ENCODE measurements around the gene TEX14.

Gene TEX14

GRCh38 chr17:58730937-58731336, 39.1 kb upstream of the TEX14 start:
- H3K4me2 ChIP-seq (ENCODE audit: insufficient read depth, low read length, poor library complexity, severe bottlenecking), result no peak overlapping the region
- H3K36me3 ChIP-seq (replicated peaks in 1 of 2; ENCODE audit: control insufficient read depth in 2 of 2, insufficient read depth in 2 of 2, low read length in 2 of 2), result peaks cover 0 to 18% of the 10 kb centered on the region in 2 donors
- no peak overlapping the region for H2AK5ac ChIP-seq (ENCODE audit: low read depth, low read length)
- no peak overlapping the region for H3K23ac ChIP-seq (ENCODE audit: low read depth, low read length, poor library complexity)
- no peak overlapping the region for H2BK5ac ChIP-seq (ENCODE audit: low read length)
- H4K91ac ChIP-seq (ENCODE audit: low read depth, low read length, poor library complexity), result no peak overlapping the region
- no peak overlapping the region for H3K9ac ChIP-seq (ENCODE audit: low read depth, low read length, poor library complexity)
- no peak overlapping the region for H2BK120ac ChIP-seq (ENCODE audit: low read depth, low read length)
- H2AFZ ChIP-seq (ENCODE audit: low read length), result no peak overlapping the region
- H3K4me1 ChIP-seq (ENCODE audit: control insufficient read depth in 2 of 2, insufficient read depth in 1 of 2, low read depth in 1 of 2, low read length in 2 of 2), result no peaks in the 10 kb centered on the region
- H3K4ac ChIP-seq (ENCODE audit: low read length), result no peak overlapping the region
- DNase-seq (ENCODE audit: low spot score), result no peak
- no peaks in the 10 kb centered on the region for H3K79me1 ChIP-seq (ENCODE audit: low read depth, low read length)
- H3K9me3 ChIP-seq (replicated peaks in 1 of 2; ENCODE audit: control insufficient read depth in 2 of 2, insufficient read depth in 1 of 2, low read depth in 1 of 2, low read length in 2 of 2), result no peaks in the 10 kb centered on the region
- no peak overlapping the region for H3K27ac ChIP-seq (replicated peaks; ENCODE audit: low read length)
- no peak overlapping the region for H4K8ac ChIP-seq (ENCODE audit: low read depth, low read length)
- H3K14ac ChIP-seq (ENCODE audit: low read length), result no peak overlapping the region
- H3K4me3 ChIP-seq (ENCODE audit: low read length in 2 of 2), result no peak overlapping the region
- no peaks in the 10 kb centered on the region for H3K27me3 ChIP-seq (ENCODE audit: control insufficient read depth in 3 of 3, insufficient read depth in 3 of 3, low read depth in 1 of 3, low read length in 3 of 3)
- H2BK12ac ChIP-seq (ENCODE audit: low read length), result no peak overlapping the region
- H2BK15ac ChIP-seq (ENCODE audit: low read length), result no peak overlapping the region
- no peak overlapping the region for H3K18ac ChIP-seq (ENCODE audit: low read length)

GRCh38 chr17:58728798-58729197, 37.0 kb upstream of the TEX14 start:
- Histone ChIP-seq H2BK12ac (ENCODE audit: low read length) (no peak overlapping the region), H2BK120ac (ENCODE audit: low read depth, low read length) (no peak overlapping the region), H3K14ac (ENCODE audit: low read length) (no peak overlapping the region), H3K18ac (ENCODE audit: low read length) (no peak overlapping the region), H3K4me2 (ENCODE audit: insufficient read depth, low read length, poor library complexity, severe bottlenecking) (no peak overlapping the region), H3K23ac (ENCODE audit: low read depth, low read length, poor library complexity) (no peak overlapping the region), H3K4me3 (ENCODE audit: low read length in 2 of 2) (no peak overlapping the region), H3K9me3 (replicated peaks in 1 of 2; ENCODE audit: control insufficient read depth in 2 of 2, insufficient read depth in 1 of 2, low read depth in 1 of 2, low read length in 2 of 2) (no peaks in the 10 kb centered on the region), H3K79me1 (ENCODE audit: low read depth, low read length) (no peaks in the 10 kb centered on the region), H2BK5ac (ENCODE audit: low read length) (no peak overlapping the region), H3K27ac (replicated peaks; ENCODE audit: low read length) (no peak overlapping the region), H3K27me3 (ENCODE audit: control insufficient read depth in 3 of 3, insufficient read depth in 3 of 3, low read depth in 1 of 3, low read length in 3 of 3) (no peaks in the 10 kb centered on the region), H2BK15ac (ENCODE audit: low read length) (no peak overlapping the region), H4K8ac (ENCODE audit: low read depth, low read length) (no peak overlapping the region), H3K4me1 (ENCODE audit: control insufficient read depth in 2 of 2, insufficient read depth in 1 of 2, low read depth in 1 of 2, low read length in 2 of 2) (no peaks in the 10 kb centered on the region), H4K91ac (ENCODE audit: low read depth, low read length, poor library complexity) (no peak overlapping the region), H3K4ac (ENCODE audit: low read length) (no peak overlapping the region), H3K9ac (ENCODE audit: low read depth, low read length, poor library complexity) (no peak overlapping the region), H2AK5ac (ENCODE audit: low read depth, low read length) (no peak overlapping the region), H3K36me3 (replicated peaks in 1 of 2; ENCODE audit: control insufficient read depth in 2 of 2, insufficient read depth in 2 of 2, low read length in 2 of 2) (peaks cover 0 to 19% of the 10 kb centered on the region in 2 donors), H2AFZ (ENCODE audit: low read length) (no peak overlapping the region)
- DNase-seq (ENCODE audit: low spot score), result no peak
- no CpG with 5 or more reads among the region's 1 CpG for WGBS, 2 donors (ENCODE audit: extremely low coverage in 2 of 2, insufficient read length in 2 of 2, insufficient replicate concordance in 1 of 2)

- WGBS, 2 donors (ENCODE audit: extremely low coverage in 2 of 2, insufficient read length in 2 of 2, insufficient replicate concordance in 1 of 2), result no CpG with 5 or more reads among the region's 2 CpGs
- no peaks in the 10 kb centered on the region for H3K4me1 ChIP-seq (ENCODE audit: control insufficient read depth in 2 of 2, insufficient read depth in 1 of 2, low read depth in 1 of 2, low read length in 2 of 2)
- H3K14ac ChIP-seq (ENCODE audit: low read length), result no peak overlapping the region
- no peak overlapping the region for H3K4me3 ChIP-seq (ENCODE audit: low read length in 2 of 2)
- H3K4ac ChIP-seq (ENCODE audit: low read length), result no peak overlapping the region
- H3K36me3 ChIP-seq (replicated peaks in 1 of 2; ENCODE audit: control insufficient read depth in 2 of 2, insufficient read depth in 2 of 2, low read length in 2 of 2), result peaks cover 0 to 44% of the 10 kb centered on the region in 2 donors
- H2BK12ac ChIP-seq (ENCODE audit: low read length), result no peak overlapping the region
- H4K91ac ChIP-seq (ENCODE audit: low read depth, low read length, poor library complexity), result no peak overlapping the region
- DNase-seq (ENCODE audit: low spot score), result no peak
- no peak overlapping the region for H2BK15ac ChIP-seq (ENCODE audit: low read length)
- H2AFZ ChIP-seq (ENCODE audit: low read length), result no peak overlapping the region
- H3K18ac ChIP-seq (ENCODE audit: low read length), result no peak overlapping the region
- no peaks in the 10 kb centered on the region for H3K9me3 ChIP-seq (replicated peaks in 1 of 2; ENCODE audit: control insufficient read depth in 2 of 2, insufficient read depth in 1 of 2, low read depth in 1 of 2, low read length in 2 of 2)
- H3K9ac ChIP-seq (ENCODE audit: low read depth, low read length, poor library complexity), result no peak overlapping the region
- H4K8ac ChIP-seq (ENCODE audit: low read depth, low read length), result no peak overlapping the region
- H3K4me2 ChIP-seq (ENCODE audit: insufficient read depth, low read length, poor library complexity, severe bottlenecking), result no peak overlapping the region
- no peaks in the 10 kb centered on the region for H3K79me1 ChIP-seq (ENCODE audit: low read depth, low read length)
- no peak overlapping the region for H3K23ac ChIP-seq (ENCODE audit: low read depth, low read length, poor library complexity)
- no peak overlapping the region for H3K27ac ChIP-seq (replicated peaks; ENCODE audit: low read length)
- no peak overlapping the region for H2BK120ac ChIP-seq (ENCODE audit: low read depth, low read length)
- H3K27me3 ChIP-seq (ENCODE audit: control insufficient read depth in 3 of 3, insufficient read depth in 3 of 3, low read depth in 1 of 3, low read length in 3 of 3), result no peaks in the 10 kb centered on the region
- H2AK5ac ChIP-seq (ENCODE audit: low read depth, low read length), result no peak overlapping the region
- H2BK5ac ChIP-seq (ENCODE audit: low read length), result no peak overlapping the region
Measured at GRCh38 chr17:58722696-58723095, 30.9 kb upstream of the TEX14 start.

DNA sequence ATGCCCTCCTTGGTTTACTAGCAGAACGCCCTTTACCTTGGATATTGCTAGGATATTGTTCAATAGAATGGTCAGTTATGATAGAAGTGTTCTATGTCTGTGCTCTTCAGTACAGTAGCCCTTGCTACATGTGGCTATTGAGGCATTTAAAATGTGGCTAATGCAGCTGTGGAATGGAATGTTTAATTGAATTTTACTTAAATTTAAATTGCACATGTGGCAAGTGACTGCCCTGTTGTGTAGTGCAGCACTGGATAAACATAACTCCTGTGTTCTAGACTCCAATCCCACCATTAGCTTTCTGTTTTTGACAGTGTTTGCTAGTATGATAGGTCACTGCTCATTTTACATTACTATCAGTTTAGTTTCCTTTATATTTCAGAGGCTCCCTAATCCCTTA, 30.4 kb upstream of the TEX14 start:
- no peaks in the 10 kb centered on the region for H3K9me3 ChIP-seq (replicated peaks in 1 of 2; ENCODE audit: control insufficient read depth in 2 of 2, insufficient read depth in 1 of 2, low read depth in 1 of 2, low read length in 2 of 2)
- H4K8ac ChIP-seq (ENCODE audit: low read depth, low read length), result no peak overlapping the region
- H2BK5ac ChIP-seq (ENCODE audit: low read length), result no peak overlapping the region
- no peak overlapping the region for H3K23ac ChIP-seq (ENCODE audit: low read depth, low read length, poor library complexity)
- H2AK5ac ChIP-seq (ENCODE audit: low read depth, low read length), result no peak overlapping the region
- no peak overlapping the region for H3K27ac ChIP-seq (replicated peaks; ENCODE audit: low read length)
- no peak overlapping the region for H3K4me2 ChIP-seq (ENCODE audit: insufficient read depth, low read length, poor library complexity, severe bottlenecking)
- no peak overlapping the region for H3K4ac ChIP-seq (ENCODE audit: low read length)
- H2BK15ac ChIP-seq (ENCODE audit: low read length), result no peak overlapping the region
- no peak overlapping the region for H3K4me3 ChIP-seq (ENCODE audit: low read length in 2 of 2)
- H3K14ac ChIP-seq (ENCODE audit: low read length), result no peak overlapping the region
- no peaks in the 10 kb centered on the region for H3K4me1 ChIP-seq (ENCODE audit: control insufficient read depth in 2 of 2, insufficient read depth in 1 of 2, low read depth in 1 of 2, low read length in 2 of 2)
- peaks cover 0 to 48% of the 10 kb centered on the region in 2 donors for H3K36me3 ChIP-seq (replicated peaks in 1 of 2; ENCODE audit: control insufficient read depth in 2 of 2, insufficient read depth in 2 of 2, low read length in 2 of 2)
- no peak overlapping the region for H2BK120ac ChIP-seq (ENCODE audit: low read depth, low read length)
- H4K91ac ChIP-seq (ENCODE audit: low read depth, low read length, poor library complexity), result no peak overlapping the region
- no peak overlapping the region for H2AFZ ChIP-seq (ENCODE audit: low read length)
- no peak for DNase-seq (ENCODE audit: low spot score)
- no peaks in the 10 kb centered on the region for H3K27me3 ChIP-seq (ENCODE audit: control insufficient read depth in 3 of 3, insufficient read depth in 3 of 3, low read depth in 1 of 3, low read length in 3 of 3)
- no peaks in the 10 kb centered on the region for H3K79me1 ChIP-seq (ENCODE audit: low read depth, low read length)
- no peak overlapping the region for H3K9ac ChIP-seq (ENCODE audit: low read depth, low read length, poor library complexity)
- no CpG with 5 or more reads among the region's 1 CpG for WGBS, 2 donors (ENCODE audit: extremely low coverage in 2 of 2, insufficient read length in 2 of 2, insufficient replicate concordance in 1 of 2)
- H2BK12ac ChIP-seq (ENCODE audit: low read length), result no peak overlapping the region
- no peak overlapping the region for H3K18ac ChIP-seq (ENCODE audit: low read length)

All from neuronal stem cell (in vitro differentiated cells).